ENCODE results near the gene AGK.

- TF ChIP-seq CTCF (conservative IDR thresholded peaks at IDR 0.05; ENCODE audit: low read depth, low read length) (no peak), EZH2 (IDR thresholded peaks at IDR 0.05; ENCODE audit: borderline replicate concordance, low read depth, low read length, poor library complexity, severe bottlenecking) (no peak)
Observed at GRCh38 chr7:141674171-141674671, 123.0 kb downstream of the AGK start.

Data from A673 (cell line).